HTR-8/SVneo (cell line): ENCODE measurements around the gene NRG3.

Source experiments
- DNase-seq: peaks from one replicate; pipeline ENCODE4 v3.0.0; 2011; ENCODE audit warnings: low spot score, mixed read lengths; ENCODE audit not compliant: insufficient read length
- FAIRE-seq: peaks from 2 replicates; lab custom pipeline; 2011; peaks lifted over from hg19 to GRCh38; lab: Jason Lieb, UNC

NRG3 gene

GRCh38 chr10:82191653-82192052, 316.7 kb downstream of the NRG3 start:
- FAIRE-seq = no peak
- no peak for DNase-seq

GRCh38 chr10:82192665-82193064, 317.7 kb downstream of the NRG3 start:
- DNase-seq = no peak
- no peak for FAIRE-seq

DNA sequence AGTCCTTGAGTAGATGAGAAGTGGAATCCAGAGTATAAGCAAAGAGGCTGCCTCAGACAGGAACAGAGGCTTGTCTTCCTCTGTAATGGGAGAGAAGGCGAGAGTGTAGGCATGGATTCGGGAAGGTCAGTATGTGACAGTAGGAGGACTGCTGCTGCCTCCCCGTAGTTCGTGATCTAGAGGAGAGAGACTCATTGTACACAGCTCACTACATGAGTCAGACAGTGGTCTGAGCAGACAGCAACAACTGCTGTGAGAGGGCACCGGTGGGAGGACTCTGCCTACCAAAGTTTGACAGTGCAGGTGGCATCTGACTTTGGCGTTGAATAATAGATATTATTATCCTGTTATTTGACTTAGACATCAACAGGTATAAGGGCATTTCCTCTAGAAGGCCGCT, 319.4 kb downstream of the NRG3 start:
- DNase-seq (no peak), FAIRE-seq (no peak)

DNA sequence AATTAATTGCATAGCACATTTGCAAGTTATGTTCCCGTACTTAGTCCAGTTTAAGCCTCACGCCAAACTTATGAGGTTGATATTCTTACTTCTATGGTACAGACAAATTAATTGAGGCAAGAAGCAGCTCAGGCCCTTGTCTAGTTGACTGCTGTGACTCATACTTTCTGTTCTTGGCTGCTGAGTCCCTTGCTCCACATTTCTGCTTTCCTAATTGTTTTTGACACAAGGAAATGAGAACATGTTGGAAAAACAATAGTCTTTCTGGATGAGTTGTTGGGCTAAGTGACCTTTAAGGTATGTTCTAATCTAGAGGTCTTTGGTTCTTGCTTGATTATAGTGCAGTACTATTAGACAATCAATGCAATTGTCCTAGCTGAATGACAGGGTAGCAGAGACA, 331.8 kb downstream of the NRG3 start:
- FAIRE-seq (no peak), DNase-seq (no peak)

DNA sequence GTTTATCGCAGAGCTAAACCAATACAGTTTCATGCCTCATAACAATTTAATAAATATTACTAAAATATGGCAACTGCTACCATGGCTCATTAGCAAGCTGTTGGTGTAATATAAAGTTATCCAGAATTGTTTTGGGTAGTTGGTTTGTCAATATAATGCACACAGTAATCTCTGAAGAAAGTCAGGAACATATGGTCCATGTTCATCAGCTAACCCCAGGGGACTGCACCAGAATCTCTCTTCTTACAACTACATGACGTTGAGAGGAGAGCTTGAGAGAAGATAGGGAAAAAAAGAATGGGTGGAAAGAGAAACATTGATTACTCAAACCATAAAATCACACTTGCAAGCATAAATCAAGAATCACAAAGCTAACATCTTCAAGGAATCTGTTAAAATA, 333.7 kb downstream of the NRG3 start:
- no peak for FAIRE-seq

GRCh38 chr10:82210331-82210730, 335.3 kb downstream of the NRG3 start:
- FAIRE-seq = no peak

More for the DNA sequence above, 333.7 kb downstream of the NRG3 start:
- DNase-seq = no peak

DNA sequence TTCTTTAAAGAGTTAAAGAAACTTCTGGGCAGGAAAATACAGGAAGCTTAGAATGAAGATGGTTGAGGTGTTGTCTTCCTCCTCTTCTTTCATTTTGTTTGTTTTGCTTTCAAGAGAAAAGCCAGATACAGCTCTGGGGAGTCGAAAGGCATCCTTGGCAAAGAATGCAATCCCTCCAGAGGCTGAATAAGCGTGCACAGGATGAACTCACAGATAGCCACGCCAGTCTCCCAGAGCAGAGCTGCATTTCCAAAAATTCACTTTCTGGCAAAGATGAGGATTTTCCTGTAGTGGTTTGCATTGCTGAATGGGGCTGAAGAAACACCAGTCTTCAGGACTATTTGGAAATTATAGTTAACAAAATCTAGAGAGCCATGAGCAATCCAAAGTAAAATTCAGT, 336.4 kb downstream of the NRG3 start:
- no peak for DNase-seq
- no peak for FAIRE-seq

More at GRCh38 chr10:82210331-82210730, 335.3 kb downstream of the NRG3 start:
- DNase-seq = no peak

- FAIRE-seq = no peak
- no peak for DNase-seq
Measured at GRCh38 chr10:82212753-82213152, 337.8 kb downstream of the NRG3 start.

DNA sequence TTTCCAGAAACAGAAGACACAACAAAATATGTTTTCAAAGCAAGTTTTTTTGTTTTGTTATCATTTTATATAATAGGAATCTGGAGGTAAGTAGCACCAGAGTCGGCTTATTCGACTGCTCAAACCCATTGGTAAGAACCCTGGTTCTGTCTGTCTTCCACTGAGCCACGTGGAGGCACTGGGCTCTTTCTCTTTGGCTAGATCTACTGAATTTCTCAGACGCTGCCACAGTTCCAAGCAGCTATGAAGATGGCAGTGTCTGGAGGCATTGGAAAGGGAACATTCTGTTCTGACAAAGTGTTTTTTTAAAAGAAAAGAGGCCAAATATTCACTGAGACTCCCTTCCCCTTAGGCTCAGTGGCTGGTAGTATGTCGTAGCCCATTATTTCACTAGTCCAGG, 338.8 kb downstream of the NRG3 start:
- no peak for FAIRE-seq
- no peak for DNase-seq

GRCh38 chr10:82221056-82221455, 346.1 kb downstream of the NRG3 start:
- FAIRE-seq = no peak

GRCh38 chr10:82221601-82222149, 346.7 kb downstream of the NRG3 start:
- DNase-seq = no peak
- no peak for FAIRE-seq

More at GRCh38 chr10:82221056-82221455, 346.1 kb downstream of the NRG3 start:
- no peak for DNase-seq

DNA sequence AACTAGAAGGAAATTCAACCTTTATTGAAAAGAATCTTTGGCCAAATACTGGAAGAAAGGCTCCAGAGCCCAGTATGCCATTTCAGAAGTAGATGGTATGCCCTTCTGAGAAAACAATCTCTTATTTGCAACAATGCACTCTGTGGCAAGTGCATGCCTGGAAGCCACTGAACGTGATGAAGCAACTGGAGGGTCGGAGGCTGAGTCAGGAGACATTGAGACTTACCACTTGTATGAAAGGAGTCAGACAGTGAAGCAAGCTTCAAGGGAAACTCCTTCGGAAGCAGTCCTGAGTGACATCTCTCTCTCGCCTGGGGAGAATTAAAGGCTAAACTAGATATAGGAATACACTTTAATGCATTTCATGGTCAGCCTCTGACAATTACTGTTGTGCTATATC, 353.7 kb downstream of the NRG3 start:
- FAIRE-seq (no peak), DNase-seq (no peak)

GRCh38 chr10:82234173-82234572, 359.2 kb downstream of the NRG3 start:
- FAIRE-seq (no peak), DNase-seq (no peak)

- DNase-seq (no peak), FAIRE-seq (no peak)
Measured at GRCh38 chr10:82236084-82236731, 361.2 kb downstream of the NRG3 start.

DNA sequence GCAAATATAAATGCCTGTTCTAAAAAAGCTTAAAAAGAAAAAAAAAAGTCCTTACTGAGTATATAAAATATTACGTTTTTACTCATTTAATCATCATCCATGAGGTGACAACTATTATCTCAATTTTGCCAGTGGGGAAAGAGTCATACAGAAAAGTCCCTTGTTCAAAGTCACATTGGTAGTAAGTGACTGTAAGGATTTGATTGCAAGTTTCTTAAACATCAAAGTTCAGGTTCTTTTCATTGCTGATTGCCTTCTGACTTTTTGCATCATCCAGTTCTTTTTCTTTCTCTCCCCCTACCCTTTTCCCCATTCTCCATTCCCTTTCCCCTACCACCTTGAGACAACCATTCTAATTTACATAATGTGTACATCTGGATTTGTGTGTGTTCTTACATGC, 363.3 kb downstream of the NRG3 start:
- DNase-seq (no peak), FAIRE-seq (no peak)

- DNase-seq (no peak), FAIRE-seq (no peak)
Measured at GRCh38 chr10:82240408-82240807, 365.4 kb downstream of the NRG3 start.

GRCh38 chr10:82242778-82243177, 367.8 kb downstream of the NRG3 start:
- FAIRE-seq (no peak), DNase-seq (no peak)

GRCh38 chr10:82245157-82245556, 370.2 kb downstream of the NRG3 start:
- DNase-seq (no peak), FAIRE-seq (no peak)

DNA sequence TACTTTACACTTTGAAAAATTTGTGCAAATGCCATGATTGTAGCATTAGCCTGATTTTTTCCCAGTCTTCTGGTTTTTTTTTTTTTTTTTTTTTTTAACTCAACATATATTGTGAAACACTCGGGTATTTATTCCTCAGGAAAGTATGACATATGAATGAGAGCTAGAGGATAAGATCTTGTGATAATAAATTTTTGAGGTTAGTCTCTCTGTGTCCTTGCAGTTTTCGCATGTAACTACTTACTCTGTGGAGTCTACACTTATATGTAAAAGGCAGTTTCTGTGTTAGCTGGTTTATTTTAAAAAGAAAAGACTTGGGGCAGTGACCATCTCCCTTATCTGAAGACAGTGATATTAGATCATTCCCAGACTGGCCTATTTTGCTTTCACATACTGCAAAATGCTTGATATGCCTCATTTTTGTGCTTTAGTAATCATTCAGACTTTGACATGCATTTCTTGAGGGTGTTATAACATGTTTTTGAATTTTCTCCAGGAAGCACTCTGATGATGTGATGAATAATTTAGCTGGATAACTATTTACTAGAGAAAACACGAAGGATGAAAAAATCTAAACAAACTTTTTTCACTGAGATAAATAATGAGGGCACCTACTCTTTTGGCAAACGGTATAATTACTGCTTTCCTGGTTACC, 371.0 kb downstream of the NRG3 start:
- FAIRE-seq = no peak
- no peak for DNase-seq

- FAIRE-seq (no peak), DNase-seq (no peak)
Measured at GRCh38 chr10:82249141-82249540, 374.1 kb downstream of the NRG3 start.

- no peak for FAIRE-seq
- no peak for DNase-seq
Measured at GRCh38 chr10:82251222-82251906, 376.4 kb downstream of the NRG3 start.
